Kidney (tissue), 14 donors: ENCODE data around the gene SSH3. TPM values are rescaled to one million over a fixed set of nuclear protein-coding genes. Genes with fewer than 3 reads are reported as not detected.

ENCODE experiments used
- DNase-seq, 5 donors: peaks; one replicate each; pipeline ENCODE4 v3.0.0-alpha.2; 2013 to 2020
- FAIRE-seq: peaks from 2 replicates; lab custom pipeline; 2012; peaks lifted over from hg19 to GRCh38; lab: Jason Lieb, UNC
- H3K27ac ChIP-seq, 2 donors: one replicate each; pipeline ENCODE4 v1.7.0; 2013; ENCODE audit warnings: low read depth in 2 of 2, low read length in 2 of 2, inconsistent platforms in 1 of 2
- H3K27me3 ChIP-seq: one replicate; pipeline ENCODE4 v1.7.1; 2013; ENCODE audit warnings: low read length, inconsistent platforms; ENCODE audit not compliant: control insufficient read depth, insufficient read depth
- H3K36me3 ChIP-seq, 3 donors: one replicate each; pipeline versions ENCODE4 v1.7.0 to v1.7.1; 2013; ENCODE audit warnings: low read length in 3 of 3, control low read depth in 1 of 3, inconsistent platforms in 1 of 3; ENCODE audit not compliant: insufficient read depth in 3 of 3, control insufficient read depth in 2 of 3
- H3K4me1 ChIP-seq, 3 donors: one replicate each; pipeline versions ENCODE4 v1.7.0 to v1.7.1; 2013; ENCODE audit warnings: low read length in 3 of 3, inconsistent platforms in 1 of 3, low read depth in 1 of 3; ENCODE audit not compliant: control insufficient read depth in 2 of 3, insufficient read depth in 2 of 3
- H3K4me3 ChIP-seq, 3 donors: one replicate each; pipeline versions ENCODE4 v1.7.0 to v1.8.1; 2013; ENCODE audit warnings: low read length in 3 of 3, control low read depth in 1 of 3, inconsistent platforms in 1 of 3
- H3K9ac ChIP-seq, 3 donors: one replicate each; pipeline versions ENCODE4 v1.7.0 to v1.7.1; 2013; ENCODE audit warnings: low read length in 3 of 3, control low read depth in 1 of 3, inconsistent platforms in 1 of 3
- H3K9me3 ChIP-seq, 3 donors: one replicate each; pipeline versions ENCODE4 v1.7.0 to v1.7.1; 2013; ENCODE audit warnings: low read length in 3 of 3, control low read depth in 1 of 3, inconsistent platforms in 1 of 3; ENCODE audit not compliant: control insufficient read depth in 2 of 3, insufficient read depth in 1 of 3
- intact Hi-C: fragments of 100-400 bp; cut with DNase I; formaldehyde crosslinking; loops from one replicate; pipeline ENCODE4 v1.11.1; 2022
- polyA plus RNA-seq: library from polyadenylated mRNA; stranded (reverse); fragments of 350-450 nt; fragmentation: Illumina TruSeq; extraction: RNeasy Lipid Tissue Mini Kit (QIAGEN cat#74804); gene quantifications from one replicate; pipeline ENCODE4 v1.2.3, GENCODE V29; 2014; ENCODE audit warnings: low read depth, low replicate concordance; ENCODE audit not compliant: insufficient read depth
- total RNA-seq: library from RNA; stranded (reverse); fragmentation: NEBNext Ultra II Directional; extraction: Animal tissue kit (Norgen Biotek cat#: 25700); gene quantifications from one replicate; pipeline ENCODE4 v1.2.1, GENCODE V29; 2021
- TF ChIP-seq, protein P1 (sequence below): IDR thresholded peaks from 3 replicates; pipeline ENCODE4 v1.5.1; 2012; ENCODE audit warnings: mild to moderate bottlenecking, moderate library complexity, borderline replicate concordance; ENCODE audit not compliant: insufficient read depth; ENCODE audit errors: extremely low read depth
- donor health status: control.
- donor health status: control.
- donor health status: control.
- donor health status: control.
- donor health status: control.
- donor health status: DM: yes; HTN: yes; CAD: no.
- donor health status: Normal renal cell carcinoma (clear cell type).

The SSH3 gene
- total and polyA plus RNA-seq, 2 donors from 2014 or later, result 25.0 to 68.9 TPM

DNA sequence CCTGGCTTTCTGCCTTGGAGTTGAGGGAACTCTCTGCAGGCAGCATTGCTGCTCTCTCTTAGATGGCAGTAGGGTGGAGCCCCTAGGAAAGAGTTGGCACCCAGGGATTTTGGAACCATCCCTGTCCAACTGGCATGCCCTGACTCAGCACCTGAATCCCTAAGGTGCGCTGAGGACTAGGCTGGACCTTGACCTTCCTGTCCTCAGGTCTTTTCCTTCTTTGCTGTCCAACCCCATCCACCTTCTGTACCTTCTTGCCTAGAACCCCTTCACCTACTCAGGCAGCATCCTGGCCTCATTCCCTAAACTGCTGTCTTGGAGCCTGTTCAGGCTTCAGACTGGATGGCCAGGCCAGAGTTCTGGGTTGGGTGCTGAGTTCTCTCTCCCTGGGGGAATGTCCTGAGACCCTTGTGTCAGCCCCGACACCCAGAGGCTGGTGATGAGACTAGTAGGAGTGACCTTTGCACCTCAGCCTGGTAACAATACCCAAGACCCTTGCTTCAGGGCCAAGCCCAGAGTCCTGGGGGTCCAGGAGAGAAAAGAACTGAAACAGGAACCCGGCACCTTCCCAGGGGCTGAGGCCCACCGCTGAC, 52.6 kb downstream of the SSH3 start:
- peak overlapping the region in 1 of 3 donors; percentile 22 for H3K9ac ChIP-seq
- H3K27me3 ChIP-seq, result no peaks in the 10 kb centered on the region
- TF ChIP-seq, protein P1, sequence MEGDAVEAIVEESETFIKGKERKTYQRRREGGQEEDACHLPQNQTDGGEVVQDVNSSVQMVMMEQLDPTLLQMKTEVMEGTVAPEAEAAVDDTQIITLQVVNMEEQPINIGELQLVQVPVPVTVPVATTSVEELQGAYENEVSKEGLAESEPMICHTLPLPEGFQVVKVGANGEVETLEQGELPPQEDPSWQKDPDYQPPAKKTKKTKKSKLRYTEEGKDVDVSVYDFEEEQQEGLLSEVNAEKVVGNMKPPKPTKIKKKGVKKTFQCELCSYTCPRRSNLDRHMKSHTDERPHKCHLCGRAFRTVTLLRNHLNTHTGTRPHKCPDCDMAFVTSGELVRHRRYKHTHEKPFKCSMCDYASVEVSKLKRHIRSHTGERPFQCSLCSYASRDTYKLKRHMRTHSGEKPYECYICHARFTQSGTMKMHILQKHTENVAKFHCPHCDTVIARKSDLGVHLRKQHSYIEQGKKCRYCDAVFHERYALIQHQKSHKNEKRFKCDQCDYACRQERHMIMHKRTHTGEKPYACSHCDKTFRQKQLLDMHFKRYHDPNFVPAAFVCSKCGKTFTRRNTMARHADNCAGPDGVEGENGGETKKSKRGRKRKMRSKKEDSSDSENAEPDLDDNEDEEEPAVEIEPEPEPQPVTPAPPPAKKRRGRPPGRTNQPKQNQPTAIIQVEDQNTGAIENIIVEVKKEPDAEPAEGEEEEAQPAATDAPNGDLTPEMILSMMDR, result no peak
- H3K4me1 ChIP-seq, result peaks cover 2 to 46% (median 33%) of the 10 kb centered on the region in 3 donors
- H3K4me3 ChIP-seq, result no peak overlapping the region
- DNase-seq (peak in 1 of 5 donors; percentile 47), FAIRE-seq (no peak)
- H3K27ac ChIP-seq, result peak overlapping the region; percentile 99 to 100
- no peaks in the 10 kb centered on the region for H3K9me3 ChIP-seq
- no peaks in the 10 kb centered on the region for H3K36me3 ChIP-seq
- intact Hi-C loops, result no loop called here

GRCh38 chr11:67356387-67356863, 53.1 kb downstream of the SSH3 start:
- Histone ChIP-seq H3K27ac (peak overlapping the region; percentile 66 to 99), H3K9me3 (no peaks in the 10 kb centered on the region), H3K4me3 (no peak overlapping the region), H3K4me1 (peaks cover 2 to 42% (median 32%) of the 10 kb centered on the region in 3 donors), H3K27me3 (no peaks in the 10 kb centered on the region), H3K9ac (peak overlapping the region in 1 of 3 donors; percentile 53), H3K36me3 (no peaks in the 10 kb centered on the region)
- no peak for DNase-seq
- FAIRE-seq, result no peak
- TF ChIP-seq, protein P1, result no peak
- intact Hi-C loops, result no loop called here

- Histone ChIP-seq H3K36me3 (no peaks in the 10 kb centered on the region), H3K9me3 (no peaks in the 10 kb centered on the region), H3K9ac (peak overlapping the region in 1 of 3 donors; percentile 53), H3K4me3 (no peak overlapping the region), H3K27me3 (no peaks in the 10 kb centered on the region), H3K4me1 (peaks cover 2 to 38% (median 29%) of the 10 kb centered on the region in 3 donors), H3K27ac (peak overlapping the region; percentile 66 to 99)
- DNase-seq (peak in 4 of 5 donors; percentile 81 to 91 (median 86)), FAIRE-seq (no peak)
- intact Hi-C loops, result no loop called here
- TF ChIP-seq, protein P1, result peak; percentile 96
Measured at GRCh38 chr11:67356864-67357561, 53.7 kb downstream of the SSH3 start.
